GM18505 (cell line): ENCODE results near the gene SRRM1.

Source experiments
- ATAC-seq: cut with Tn5 transposase; IDR thresholded peaks from one replicate; pipeline ENCODE4 v1.9.1; 2021; ENCODE audit not compliant: unreplicated experiment
- POLR2A ChIP-seq: IDR thresholded peaks from 4 replicates; pipeline ENCODE4 v1.6.1; 2011; ENCODE audit warnings: borderline replicate concordance; ENCODE audit not compliant: insufficient read depth, insufficient read length; ENCODE audit errors: extremely low read depth

The SRRM1 gene, protein sequence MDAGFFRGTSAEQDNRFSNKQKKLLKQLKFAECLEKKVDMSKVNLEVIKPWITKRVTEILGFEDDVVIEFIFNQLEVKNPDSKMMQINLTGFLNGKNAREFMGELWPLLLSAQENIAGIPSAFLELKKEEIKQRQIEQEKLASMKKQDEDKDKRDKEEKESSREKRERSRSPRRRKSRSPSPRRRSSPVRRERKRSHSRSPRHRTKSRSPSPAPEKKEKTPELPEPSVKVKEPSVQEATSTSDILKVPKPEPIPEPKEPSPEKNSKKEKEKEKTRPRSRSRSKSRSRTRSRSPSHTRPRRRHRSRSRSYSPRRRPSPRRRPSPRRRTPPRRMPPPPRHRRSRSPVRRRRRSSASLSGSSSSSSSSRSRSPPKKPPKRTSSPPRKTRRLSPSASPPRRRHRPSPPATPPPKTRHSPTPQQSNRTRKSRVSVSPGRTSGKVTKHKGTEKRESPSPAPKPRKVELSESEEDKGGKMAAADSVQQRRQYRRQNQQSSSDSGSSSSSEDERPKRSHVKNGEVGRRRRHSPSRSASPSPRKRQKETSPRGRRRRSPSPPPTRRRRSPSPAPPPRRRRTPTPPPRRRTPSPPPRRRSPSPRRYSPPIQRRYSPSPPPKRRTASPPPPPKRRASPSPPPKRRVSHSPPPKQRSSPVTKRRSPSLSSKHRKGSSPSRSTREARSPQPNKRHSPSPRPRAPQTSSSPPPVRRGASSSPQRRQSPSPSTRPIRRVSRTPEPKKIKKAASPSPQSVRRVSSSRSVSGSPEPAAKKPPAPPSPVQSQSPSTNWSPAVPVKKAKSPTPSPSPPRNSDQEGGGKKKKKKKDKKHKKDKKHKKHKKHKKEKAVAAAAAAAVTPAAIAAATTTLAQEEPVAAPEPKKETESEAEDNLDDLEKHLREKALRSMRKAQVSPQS

DNA sequence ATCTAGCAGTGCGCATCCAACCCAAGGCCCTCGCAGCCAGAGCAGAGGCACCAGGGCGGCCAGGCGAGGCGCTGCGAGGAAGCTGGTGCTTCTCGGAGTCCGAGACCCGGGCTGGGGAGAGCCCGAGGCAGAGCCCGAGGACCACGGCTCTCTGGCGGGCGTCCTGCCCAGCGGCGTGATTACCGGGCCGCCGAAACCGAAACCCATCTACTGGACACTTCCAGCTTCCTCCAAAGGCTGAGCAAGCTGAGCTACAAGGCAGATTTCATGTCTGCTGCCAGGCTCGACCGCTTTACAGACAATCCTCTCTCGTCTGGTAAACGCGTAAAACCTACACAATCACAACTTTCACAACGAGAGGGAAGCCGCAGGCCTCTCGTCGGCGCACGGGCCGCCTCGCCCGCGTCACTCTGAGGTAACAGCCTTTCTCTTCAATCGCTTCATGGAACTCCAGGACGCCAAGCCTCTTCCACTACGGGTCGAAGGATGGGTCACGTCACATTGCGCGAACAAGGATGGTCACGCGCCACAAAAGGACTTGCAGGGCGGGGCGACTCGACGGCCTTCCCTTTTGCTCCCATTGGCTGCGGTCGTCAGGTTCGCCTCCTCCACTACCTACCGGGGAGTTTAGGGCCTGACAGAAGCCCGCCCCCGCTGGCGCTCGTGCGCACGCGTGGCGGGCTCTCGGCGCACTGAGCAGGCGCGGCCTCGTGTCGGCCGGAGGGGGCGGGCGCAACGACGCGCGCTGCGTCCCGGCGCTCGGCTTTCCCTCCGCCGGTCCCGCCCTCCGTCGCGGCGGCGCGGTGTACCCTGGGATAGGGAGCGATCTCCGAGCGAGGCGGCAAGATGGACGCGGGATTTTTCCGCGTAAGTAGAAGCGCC, at the start of gene SRRM1:
TSS of gene SRRM1 (plus strand) at position 822 of the 882 bp plus-strand sequence. CDS start at position 847, 25 bp downstream.
- ATAC-seq = peak; percentile 85
- peak; percentile 92 for TF ChIP-seq POLR2A

DNA sequence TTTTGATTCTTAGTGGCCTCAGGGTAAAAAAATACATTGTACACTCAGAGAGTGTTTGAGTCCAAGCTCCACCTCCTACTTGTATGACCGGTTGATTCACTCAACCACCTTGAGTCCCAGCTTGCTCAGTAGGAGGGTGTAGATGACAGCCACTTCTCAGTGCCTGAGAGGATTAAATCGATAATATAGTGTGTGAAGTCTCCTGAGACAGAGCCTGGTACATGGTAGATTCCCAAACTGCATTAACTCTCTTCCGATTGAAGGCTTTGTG, 48.8 kb upstream of the SRRM1 start:
- no peak for TF ChIP-seq POLR2A
- no peak for ATAC-seq

DNA sequence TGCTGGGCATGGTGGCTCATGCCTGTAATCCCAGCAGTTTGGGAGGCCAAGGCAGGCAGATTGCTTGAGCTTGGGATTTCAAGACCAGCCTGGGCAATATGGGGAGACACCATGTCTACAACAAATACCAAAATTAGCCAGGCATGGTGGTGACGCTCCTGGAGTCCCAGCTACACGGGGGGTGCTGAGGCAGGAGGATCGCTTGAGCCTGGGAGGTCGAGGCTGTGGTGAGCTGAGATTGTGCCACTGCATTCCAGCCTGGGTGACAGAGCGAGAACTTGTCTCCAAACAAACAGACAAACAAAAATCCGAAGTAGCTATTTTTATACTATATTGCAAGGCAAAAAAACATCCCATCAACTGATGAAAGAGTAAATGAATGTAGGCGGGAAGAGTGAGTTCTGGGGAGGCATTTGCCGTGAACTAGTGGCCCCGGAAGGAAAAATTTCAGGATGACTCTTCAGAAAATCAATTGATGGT, 46.7 kb upstream of the SRRM1 start:
- no peak for ATAC-seq
- TF ChIP-seq POLR2A = no peak

DNA sequence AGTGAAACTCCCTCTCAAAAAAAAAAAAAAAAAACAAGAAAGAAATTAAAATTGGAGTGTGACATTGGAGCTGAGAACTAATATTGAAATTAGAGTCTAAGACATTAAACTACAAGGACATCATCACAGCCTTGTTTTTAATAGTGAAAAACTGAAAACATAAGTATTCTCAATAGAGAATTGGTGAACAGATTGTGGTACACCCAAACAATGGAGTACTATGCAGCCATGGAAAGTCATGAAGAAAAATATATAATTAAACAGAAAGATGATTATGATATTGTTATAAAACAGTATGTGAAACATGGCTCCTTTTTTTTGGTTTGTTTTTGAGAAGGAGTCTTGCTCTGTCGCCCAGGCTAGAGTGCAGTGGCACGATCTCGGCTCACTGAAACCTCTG, 43.8 kb upstream of the SRRM1 start:
- no peak for TF ChIP-seq POLR2A

DNA sequence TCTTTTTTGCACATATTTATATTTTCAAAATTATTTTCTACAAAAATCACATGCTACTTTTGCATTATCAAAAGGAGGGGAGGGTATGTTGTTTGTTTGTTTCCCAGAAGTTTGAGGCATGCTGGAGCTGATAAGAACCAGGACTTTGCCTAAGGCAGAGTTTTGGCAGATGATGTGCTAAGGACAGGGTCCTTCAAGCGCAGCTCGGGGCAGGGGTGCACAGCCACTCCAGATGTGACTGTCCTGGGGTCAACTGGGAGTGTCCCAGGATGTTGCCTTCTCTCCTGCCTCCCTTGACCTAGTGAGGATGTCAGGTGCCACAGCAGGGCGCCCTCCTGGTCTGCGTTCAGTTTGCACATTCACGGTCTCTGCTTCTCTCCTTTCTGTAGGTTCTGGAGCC, 42.6 kb upstream of the SRRM1 start:
- ATAC-seq = no peak
- no peak for TF ChIP-seq POLR2A

More for the DNA sequence above, 43.8 kb upstream of the SRRM1 start:
- no peak for ATAC-seq

DNA sequence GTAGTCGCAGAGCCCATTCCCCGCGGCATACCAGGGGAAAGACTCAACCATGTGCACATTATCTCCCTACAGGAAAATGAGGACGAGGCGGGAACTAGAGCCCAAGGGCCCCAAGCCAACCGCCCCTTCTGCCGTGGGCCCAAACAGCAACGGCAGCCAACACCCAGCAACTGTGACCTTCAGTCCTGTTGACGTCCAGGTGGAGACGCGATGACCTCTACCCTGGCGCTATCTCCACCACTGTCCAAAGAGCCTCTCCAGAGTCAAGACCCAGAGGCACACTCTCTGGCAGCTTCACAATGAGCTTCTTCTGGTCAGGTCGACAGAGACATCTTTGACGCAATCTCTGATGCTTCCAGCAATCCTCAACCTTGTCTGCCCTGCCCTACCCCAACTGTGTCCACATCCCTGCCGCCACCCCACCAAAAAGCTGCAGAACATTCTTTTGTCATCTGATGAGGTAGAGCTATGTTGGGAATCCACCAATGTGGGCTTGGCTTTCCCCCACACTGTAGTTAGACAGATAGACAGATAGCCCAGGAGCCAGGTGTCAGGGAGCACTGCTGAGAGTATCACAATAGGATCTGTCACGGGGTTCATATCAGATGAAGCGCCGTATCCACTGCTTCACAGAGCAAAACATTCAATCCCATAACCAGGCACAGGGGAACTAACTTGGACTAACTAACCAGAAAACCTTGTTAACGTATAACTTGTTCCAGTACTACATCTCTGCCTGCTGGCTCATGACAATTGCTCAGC, 37.4 kb upstream of the SRRM1 start:
- ATAC-seq = no peak
- TF ChIP-seq POLR2A = no peak

DNA sequence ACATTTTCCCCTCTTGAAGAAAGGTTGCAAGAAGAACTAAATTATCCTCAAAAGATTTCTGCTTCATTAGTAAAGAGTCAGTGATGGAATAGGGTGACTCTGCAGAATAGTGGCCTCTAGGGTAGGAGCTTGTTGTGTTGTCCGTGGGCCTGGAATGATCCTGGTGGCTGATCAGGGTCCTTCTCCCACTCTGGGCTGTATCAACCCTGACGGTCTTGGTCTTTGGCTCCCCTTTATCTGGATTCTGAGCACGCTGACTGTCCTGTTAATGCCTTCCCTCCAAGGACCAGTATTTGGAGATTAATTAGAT, 36.9 kb upstream of the SRRM1 start:
- no peak for ATAC-seq

DNA sequence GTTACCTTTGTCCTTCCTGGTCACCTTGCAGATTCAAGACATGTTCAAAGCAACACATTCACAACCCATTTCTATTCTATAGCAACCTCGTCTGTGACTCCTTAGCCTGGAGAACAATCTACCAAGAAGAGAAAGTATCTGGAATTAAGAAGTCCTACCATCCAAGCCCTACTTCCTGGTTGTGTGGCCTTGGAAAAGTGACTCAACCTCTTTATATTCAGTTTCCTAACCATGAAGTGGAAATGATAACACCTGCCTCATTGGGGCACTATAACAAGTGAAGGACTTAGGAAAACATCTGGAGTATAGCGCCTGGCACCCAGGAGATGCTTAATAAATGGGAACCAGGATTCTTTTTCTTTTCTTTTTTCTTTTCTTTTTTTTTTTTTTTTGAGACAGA, 36.5 kb upstream of the SRRM1 start:
- no peak for TF ChIP-seq POLR2A
- no peak for ATAC-seq

More for the DNA sequence above, 36.9 kb upstream of the SRRM1 start:
- no peak for TF ChIP-seq POLR2A

DNA sequence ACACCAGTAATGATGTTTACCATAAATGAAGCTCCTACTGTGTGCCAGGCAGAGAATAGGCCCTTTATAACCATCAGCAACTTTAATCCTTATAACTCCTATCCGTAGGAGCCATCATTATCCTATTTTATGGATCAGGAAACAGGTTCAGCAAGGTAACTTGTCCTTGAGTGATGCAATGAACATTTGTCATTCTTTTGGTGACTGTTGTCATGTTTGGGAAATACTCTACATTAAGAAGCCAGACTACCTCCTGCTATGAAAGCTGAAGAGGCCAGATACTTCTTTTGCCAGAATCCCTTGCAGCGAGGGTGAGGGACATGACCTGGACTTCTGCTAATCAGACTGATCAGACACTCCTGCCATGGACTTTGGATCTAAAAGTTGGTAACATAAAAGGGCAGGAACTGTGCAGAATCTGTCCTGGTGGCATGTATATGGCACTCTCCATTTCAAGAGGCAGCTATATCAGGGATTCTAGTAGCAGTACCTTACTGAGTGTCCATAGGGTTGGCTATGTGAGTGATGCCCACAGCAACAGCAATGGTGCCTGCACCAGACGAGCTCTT, 33.1 kb upstream of the SRRM1 start:
- TF ChIP-seq POLR2A = no peak
- ATAC-seq = no peak

DNA sequence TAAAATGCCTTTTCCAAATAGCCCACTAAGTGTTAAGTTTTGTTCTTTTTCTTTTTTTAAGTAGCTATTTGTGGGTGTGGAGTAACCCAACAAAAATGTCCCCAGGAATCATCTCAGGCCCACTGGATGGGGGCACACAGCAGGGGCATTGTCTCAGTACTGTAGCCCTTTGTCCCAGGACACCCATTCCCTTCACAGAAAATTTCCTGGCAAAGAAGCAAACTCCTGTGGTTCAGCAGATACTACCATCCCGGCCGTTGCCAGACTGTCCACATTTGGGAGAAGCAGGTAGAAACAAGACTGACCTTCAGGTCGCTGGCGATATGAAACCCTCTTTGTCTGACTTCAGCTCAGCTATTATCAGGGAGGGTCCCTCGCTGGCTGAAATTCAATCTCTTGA, 23.7 kb upstream of the SRRM1 start:
- no peak for TF ChIP-seq POLR2A
- no peak for ATAC-seq

DNA sequence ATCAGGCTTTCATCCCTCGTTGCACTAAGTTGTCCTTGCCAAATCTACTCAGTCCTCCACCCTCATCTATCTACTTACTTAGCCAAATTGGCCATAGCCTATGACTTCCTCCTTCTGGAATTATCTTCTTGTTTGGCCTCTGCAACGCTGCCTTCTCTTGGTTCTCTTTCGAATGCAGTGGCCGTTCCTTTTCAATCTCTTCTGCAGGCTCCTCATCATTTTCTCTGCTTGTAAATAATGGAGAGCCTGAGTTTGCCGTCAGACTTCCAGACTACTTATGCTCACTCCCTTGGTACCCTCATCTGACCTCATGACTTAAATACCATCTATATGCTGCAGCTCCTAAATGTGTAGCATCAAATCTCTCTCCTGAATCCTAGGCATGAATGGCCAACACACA, 22.4 kb upstream of the SRRM1 start:
- TF ChIP-seq POLR2A = no peak
- no peak for ATAC-seq

DNA sequence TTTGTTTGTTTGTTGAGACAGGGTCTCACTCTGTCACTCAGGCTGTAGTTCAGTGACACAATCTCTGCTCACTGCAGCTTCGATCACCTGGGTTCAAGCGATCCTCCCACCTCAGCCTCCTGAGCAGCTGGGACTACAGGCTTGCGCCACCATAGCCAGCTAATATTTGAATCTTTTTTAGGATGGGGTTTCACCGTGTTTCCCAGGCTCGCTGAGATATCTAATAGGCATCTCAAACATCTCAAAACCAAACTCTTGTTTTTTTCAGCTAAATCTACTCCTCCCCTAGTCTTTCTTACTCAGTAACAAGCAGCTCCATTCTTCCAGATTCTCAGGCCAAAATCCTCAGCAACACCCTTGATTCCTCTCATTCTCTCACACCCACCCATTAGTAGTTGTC, 22.0 kb upstream of the SRRM1 start:
- no peak for ATAC-seq
- TF ChIP-seq POLR2A = no peak

DNA sequence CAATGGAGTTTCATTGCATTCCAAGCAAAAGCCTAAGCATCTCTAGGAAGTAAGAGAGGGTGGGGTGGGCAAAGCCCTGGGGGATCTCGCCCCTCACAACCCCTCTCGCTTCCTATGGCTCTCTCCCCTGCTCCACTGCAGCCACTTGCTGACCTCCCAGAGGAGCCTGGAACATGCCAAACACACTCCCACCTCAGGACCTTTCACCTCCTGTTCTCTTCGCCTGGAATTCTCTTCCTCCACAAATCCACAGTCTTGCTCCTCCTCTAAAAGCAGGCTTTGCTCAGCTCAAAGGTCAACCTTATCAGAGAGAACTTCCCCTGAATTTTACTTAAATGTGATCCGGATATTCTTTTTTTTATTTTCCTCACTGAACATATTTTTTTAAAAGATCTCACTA, 20.9 kb upstream of the SRRM1 start:
- no peak for TF ChIP-seq POLR2A
- no peak for ATAC-seq

DNA sequence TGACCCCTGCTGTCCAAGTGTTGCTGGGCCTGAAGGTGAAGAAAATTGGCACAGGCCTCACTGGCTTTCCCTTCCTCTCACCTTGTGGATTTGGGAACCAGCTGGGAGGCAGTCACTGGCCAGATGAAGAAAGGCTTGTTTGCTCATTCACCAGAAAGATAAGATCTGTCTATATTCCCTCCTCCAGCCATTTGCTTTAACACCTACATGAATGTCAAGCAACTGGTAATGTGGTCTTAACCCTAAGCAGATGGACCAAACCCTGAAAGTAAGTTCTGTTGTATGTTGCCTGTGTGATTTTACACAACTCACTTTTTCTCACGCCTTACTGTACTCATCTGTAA, 10.3 kb upstream of the SRRM1 start:
- ATAC-seq = no peak
- no peak for TF ChIP-seq POLR2A
